A172 (cell line): ENCODE data around the gene CD58. TPM values are rescaled to one million over a fixed set of nuclear protein-coding genes. Genes with fewer than 3 reads are reported as not detected.
A peak's percentile ranks its signal among the peaks of the same experiment; 100 is the strongest.
"Not testable (repeated sequence)": the region's sequence is repeated elsewhere in the genome, so short reads cannot be mapped to it uniquely, and the experiment has no call there.

Experiments
- DNase-seq: peaks from one replicate; pipeline ENCODE4 v3.0.0-alpha.2; 2015; ENCODE audit warnings: low spot score
- total RNA-seq: library from RNA; depleted of rRNA; stranded (reverse); fragments of >200 nt; shearing (Covaris generic); gene quantifications from 2 replicates; pipeline ENCODE4 v1.2.3, GENCODE V29; 2014

The CD58 gene
- total RNA-seq, 1 experiment from 2014 or later = 42.4 TPM

GRCh38 chr1:116571215-116571919 is 541 bp upstream of the CD58 start:
- DNase-seq = no peak

- DNase-seq = peak; percentile 53
Measured at GRCh38 chr1:116569776-116570357, 959 bp downstream of the CD58 start.

- DNase-seq = no peak
Measured at GRCh38 chr1:116569381-116569670, 1.5 kb downstream of the CD58 start.

- DNase-seq = no peak
Measured at GRCh38 chr1:116568662-116569380, 2.0 kb downstream of the CD58 start.

GRCh38 chr1:116567790-116568661 is 2.8 kb downstream of the CD58 start:
- no peak for DNase-seq

DNA sequence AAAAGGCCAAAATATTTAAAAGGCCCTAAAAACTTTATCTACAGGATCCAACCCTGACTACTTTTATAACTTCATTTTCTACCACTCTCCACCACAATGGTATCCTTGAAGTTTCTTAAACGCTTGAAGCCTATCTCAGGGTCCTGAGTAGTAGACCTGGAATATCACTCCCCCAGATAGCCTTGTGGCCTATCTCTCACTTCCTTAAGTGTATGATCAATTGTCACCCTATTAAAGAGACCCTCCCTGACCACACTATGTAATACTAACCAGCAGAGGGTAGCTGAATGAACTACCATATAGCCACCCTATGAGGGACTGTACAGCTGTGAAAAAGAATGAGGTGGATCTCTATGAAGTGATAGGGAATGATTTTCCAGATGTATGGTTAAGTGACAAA is 5.6 kb downstream of the CD58 start:
- DNase-seq = no peak

DNA sequence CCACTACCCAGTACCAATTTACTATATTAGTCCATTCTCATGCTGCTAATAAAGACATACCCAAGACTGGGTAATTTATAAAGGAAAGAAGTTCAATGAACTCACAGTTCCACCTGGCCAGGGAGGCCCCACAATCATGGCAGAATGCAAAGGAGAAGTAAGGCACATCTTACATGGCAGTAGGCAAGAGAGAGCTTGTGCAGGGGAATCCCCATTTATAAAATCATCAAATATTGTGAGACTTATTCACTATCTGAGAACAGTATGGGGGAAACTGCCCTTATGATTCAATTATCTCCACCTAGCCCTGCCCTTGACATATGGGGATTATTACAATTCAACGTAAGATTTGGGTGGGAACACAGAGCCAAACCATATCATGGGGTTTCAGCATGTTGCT is 6.4 kb downstream of the CD58 start:
- no peak for DNase-seq

GRCh38 chr1:116562465-116562864 is 8.4 kb downstream of the CD58 start:
- DNase-seq = not testable (repeated sequence)

DNA sequence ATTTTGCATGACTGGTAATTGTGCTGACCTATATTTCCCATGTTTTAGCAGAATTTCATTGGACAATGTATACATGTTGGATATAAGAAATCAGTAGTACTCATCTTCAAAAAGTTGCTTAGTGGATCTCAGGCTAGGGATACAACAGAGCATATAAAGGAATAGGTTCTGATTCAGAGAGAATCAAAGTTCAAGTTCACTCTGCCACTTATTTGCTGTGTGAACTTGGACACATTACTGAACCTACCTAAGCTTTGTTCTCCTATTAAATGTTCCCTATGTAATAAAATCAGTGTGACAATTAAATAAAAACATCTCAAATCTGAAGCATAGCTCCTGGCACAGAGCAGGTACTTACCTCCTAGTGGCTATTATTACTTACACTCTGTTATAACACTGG is 9.3 kb downstream of the CD58 start:
- DNase-seq = no peak

DNA sequence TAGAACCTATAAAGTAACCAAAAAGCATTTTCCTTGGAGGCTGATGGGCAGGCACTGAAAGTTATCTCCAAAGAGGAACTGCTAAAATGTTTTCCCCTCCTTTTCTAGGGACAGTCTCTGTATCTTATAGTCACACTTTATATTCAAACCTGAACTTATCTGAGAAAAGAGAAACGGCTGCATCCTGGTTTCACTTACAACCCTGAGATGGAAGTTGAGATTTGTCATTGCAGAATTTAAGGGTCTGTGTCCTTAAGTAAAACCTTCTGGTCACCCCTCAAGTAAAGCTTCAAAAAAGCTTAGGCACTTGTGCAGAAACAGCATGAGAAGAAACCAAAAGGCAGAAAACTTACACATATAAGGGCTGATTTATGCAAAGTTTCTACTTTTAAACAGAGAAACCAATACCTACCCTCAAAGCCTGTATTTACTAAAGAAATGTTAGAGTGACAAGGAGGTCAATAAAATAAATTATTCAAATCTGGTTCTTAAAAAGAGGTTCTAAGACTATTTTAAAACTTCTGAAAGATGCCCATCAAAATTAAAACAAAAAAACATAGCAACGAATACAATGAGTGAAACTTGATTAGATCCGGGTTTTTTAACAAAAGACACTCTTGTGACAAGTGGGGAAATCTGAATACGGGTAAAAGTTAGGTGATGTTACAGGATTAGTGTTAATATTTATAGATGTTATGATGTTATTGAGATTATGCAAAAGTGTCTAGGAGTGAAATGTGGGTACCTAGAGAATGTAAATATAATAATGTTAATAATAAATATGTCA is 9.9 kb downstream of the CD58 start:
- no peak for DNase-seq

DNA sequence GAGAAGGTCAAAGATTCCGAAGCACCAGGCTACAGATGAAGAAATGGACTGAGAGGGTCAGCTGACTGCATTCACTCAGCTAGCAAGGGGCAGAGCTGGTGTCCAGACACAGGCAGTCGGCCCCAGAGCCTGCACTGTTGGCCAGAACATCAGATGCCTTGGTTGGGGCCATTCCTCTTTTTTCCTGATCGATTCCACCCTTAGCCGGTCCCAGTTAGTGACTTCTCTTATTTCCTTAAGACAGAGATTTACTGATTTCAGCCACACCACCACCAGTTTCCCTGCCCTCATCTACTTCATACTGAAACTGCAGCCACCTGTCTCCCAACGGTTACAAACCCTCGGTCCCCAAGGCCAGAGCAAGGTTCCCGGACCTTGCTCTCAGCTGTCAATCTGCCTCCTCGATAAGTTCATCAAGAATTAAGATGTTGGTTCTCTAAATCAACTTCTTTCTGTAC is 11.5 kb downstream of the CD58 start:
- no peak for DNase-seq

DNA sequence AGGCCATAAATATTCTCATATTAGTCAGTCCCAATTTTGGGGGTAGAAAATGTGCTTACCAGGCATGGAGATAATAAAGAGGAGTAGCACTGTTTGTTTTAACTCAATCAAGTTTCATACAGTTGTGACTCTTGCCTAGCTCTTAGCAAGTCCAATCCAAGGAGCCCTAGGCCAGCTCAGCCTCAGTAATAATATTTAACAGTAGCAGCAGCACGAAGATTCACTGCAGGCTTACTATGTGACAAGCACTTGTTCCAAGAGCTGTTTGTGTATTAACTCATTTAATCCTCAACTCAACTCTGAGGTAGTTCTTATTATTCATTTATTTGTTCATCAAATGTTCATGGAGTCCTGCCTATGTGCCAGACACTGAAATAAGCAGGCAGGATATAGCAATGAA is 12.3 kb downstream of the CD58 start:
- DNase-seq = no peak

DNA sequence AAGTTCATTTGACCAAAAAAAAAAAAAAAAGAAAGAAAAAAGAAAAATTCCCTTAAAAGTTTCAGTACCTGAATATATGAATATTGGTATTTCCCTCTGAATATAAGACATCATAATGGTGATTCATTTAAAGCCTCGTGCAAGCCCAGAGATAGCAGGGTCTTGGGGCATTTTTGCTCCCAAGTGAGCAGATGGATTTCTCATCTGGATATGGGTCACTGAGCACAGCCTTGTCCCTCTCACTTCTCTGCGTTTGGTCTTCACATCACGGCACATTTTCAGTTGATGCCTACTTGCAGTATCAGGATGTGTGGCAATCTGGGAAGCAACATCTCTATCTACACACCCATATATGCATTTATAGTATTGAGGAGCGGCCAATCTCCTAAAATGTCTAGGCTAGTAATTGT is 12.7 kb downstream of the CD58 start:
- no peak for DNase-seq

DNA sequence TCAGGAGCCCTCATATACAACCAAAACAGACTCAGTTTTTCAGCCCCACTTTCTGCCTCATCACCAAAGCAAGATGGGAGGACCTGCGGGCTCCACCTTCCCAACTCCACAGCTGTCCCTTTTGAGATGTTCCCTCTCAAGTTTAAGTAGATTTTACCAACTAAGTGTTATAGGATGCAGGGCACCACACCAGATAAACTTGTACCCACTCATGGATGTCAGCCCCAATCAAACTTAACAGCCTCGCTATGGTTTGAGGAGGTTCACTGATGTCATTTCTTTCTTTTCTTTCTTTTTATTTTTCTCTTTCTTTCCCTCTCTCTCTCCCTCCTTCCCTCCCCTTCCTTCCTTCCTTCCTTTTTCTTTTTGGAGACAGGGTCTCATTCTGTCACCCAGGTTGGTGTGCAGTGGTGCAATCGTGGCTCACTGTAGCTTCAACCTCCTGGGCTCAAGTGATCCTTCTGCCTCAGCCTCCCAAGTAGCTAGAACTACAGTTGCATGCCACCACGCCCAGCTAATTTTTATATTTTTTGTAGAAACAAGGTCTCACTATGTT is 13.4 kb downstream of the CD58 start:
- DNase-seq = no peak

DNA sequence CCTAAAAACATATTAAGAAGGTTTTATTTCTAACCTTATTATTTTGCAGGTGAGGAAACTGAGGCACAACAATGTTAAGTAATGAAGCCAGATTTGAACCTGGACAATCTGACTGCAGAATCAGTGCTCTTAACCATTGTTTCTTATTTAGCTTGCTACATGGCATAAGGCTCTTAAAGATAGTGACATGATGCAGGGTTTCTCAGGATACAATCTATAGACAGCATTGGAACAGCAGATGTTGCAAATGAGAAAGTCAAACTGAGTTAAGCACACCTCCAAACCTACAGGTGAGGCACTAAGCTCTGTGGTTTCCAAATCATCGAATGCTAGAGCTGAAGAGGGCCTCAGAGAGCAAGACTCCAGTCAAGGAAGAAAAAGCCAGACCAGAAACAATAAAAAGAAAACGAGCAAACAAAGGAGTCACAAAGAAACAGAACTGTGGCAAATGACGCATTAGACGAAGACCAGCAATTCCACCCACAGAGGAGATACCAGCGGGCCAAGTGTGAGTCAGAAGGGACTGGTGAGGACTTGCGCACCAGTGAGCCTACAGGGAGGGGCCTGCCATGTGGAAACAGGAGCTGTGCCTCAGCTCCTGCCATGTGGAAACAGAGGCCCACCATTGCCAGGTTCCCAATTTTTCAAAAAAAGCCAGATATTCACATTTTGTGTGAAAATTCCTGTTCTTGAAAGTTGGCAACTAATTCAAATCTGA is 14.4 kb downstream of the CD58 start:
- peak; percentile 78 for DNase-seq

- DNase-seq = no peak
Measured at GRCh38 chr1:116554924-116555323, 15.9 kb downstream of the CD58 start.

- DNase-seq = peak; percentile 29
Measured at GRCh38 chr1:116553386-116554115, 17.3 kb downstream of the CD58 start.

DNA sequence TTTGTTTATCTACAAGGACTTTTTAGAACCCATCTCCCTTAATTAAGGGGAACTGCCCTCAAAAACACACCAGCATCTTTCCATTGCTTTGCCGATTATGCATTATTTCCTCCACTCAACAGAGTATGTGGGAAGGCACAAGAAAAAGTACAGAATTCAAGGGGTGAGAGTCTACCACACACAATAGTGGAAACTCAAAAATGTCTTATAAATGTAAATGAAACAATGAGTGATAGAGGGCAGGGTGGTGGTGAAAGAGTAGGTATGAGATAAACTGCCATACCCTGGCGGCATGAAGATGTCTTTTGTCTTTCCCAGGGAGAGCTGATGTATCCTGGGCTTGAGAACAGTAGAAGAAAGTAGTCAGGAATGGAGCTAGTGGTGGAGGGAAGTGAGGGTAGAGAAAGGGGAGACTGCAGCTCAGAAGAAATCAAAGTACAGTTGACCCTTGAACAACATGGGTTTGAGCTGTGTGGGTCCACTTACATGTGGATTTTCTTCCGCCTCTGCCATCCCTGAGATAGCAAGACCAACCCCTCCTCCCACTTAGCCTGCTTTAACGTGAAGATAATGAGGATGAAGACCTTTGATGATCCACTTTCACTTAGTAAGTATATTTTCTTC is 24.4 kb downstream of the CD58 start:
- no peak for DNase-seq

GRCh38 chr1:116545359-116545705 is 25.5 kb downstream of the CD58 start:
- no peak for DNase-seq
